Activated CD8-positive, alpha-beta memory T cell treated with anti-CD3 and anti-CD28 coated beads, Interleukin-2, amount 50 U/mL, for 24 hours (primary cell): Measurements from ENCODE around the gene RTN4RL2.

ENCODE experiments used
- DNase-seq: peaks from one replicate; pipeline ENCODE4 v3.0.0-alpha.2; 2020; ENCODE audit errors: extremely low read depth

Gene RTN4RL2

DNA sequence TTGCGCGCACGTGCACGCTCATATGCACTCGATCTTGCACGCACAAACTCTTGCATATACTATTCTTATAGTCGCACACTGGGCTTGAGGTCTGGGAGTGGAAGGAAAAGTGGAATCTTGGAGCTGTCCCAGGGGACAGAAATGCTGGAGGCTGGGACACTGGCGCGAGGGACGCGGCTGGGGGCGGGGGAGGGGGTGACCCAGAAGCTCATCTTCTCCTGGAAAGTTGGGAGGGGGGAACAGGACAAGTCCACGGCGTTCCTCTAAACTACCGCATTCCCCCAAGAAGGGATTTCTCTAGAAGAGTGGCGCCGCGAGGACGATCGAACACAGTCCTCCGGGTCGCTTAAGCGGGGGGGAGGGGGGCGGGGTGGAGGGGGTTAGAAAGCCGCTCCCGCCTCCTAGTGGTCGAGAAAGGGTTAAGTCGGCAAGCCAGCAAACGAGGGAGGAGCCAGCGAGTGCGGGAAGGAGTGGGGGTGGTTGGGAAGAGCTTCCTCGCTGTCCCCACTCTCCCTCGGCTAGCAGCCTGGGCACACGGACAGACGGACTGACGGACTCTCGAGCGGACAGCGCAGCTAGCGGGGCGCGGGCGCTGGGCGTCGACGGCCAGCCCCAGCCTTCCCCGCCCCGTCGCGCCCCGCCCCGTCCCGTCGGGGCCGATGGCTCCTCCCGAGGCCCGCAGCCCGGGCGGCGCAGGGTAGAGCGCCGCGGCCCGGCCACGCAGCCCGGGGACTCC, at the start of gene RTN4RL2:
TSS of gene RTN4RL2 (plus strand) at position 507 of the 736 bp plus-strand sequence. CDS start 338 bp downstream, outside the sequence.
- no peak for DNase-seq

DNA sequence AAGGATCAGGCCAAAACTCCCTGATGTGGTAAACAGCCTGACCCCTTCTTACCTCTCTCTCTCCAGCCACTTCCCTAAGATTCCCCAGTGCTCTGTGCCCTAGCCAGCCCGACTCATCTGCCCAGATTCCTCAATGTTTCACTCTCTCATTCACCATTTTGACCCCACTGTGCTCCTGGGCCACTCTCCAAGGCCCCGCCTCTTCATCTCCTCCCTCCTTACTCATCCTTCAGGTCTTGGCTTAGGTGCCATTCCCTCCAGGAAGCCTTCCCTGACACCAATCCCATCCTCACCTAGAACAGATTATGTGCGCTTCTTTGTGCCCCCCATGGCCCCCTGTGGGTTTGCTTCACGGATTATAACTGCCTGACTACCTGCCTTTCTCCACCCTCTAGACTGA, 46.6 kb upstream of the RTN4RL2 start:
- no peak for DNase-seq

DNA sequence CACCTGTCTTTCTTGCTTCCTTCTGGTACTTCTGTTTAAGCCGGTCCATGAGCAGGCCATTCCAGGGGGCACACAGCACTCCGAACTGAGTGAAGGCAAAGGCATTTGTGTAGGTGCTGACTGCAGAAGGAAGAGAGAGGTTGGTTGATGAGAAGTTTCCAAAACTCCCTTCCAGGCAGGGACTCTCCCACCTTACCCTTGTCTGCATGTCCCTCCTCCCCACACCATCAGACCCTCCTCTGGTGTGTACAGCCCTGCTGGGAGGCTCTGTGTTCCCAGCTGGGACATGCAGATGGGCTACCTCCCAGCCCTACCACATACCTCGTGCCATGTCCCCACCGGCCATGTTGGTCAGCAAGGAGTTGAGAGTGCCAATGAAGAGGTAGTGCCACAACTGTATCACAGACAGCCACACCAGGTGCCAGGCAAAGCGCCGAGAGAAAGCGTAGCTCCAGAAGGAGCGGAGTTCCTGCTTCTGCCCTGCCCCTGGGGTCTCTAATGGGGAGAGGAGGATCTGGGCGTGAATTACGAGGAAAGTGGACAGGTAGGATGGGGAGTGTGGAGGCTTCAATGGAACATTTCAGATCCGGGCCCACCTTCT, 45.6 kb upstream of the RTN4RL2 start:
- no peak for DNase-seq

GRCh38 chr11:57416436-57416835, 43.9 kb upstream of the RTN4RL2 start:
- no peak for DNase-seq

- no peak for DNase-seq
Observed at GRCh38 chr11:57417056-57417455, 43.3 kb upstream of the RTN4RL2 start.

DNA sequence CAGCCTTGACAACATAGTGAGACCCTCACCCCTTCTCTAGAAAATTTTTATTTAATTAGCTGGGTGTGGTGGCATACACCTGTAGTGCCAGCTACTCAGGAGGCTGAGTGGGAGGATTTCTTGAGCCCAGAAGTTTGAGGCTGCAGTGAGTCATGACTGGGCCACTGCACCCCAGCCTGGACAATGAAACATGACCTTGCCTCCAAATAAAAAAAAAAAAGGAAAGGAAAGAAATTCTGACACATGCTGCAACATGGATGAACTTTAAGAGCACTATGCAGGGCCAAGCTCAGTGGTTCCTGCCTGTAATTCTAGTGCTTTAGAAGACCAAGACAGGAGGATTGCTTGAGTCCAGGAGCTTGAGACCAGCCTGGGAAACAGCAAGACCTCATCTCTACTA, 42.2 kb upstream of the RTN4RL2 start:
- DNase-seq = no peak

- no peak for DNase-seq
Observed at GRCh38 chr11:57419146-57419545, 41.2 kb upstream of the RTN4RL2 start.

DNA sequence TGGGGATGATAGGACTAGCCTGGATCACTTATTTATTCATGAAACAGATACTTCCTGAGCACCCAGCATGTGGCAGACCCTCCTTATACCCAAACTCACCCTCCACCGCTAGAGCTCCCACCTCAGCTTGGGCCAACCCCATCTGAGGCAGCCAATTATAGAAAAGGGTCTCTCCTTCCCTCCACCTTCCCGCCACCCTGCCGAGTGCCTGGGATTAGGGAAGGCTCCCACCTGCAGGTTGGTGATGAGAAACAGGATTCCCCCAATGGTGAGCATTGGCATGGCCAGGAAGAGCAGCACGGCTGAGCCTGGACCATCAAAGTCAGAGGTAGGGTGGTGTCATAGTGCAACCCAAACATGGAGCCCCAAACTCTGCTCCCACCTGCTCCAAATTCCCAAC, 39.3 kb upstream of the RTN4RL2 start:
- DNase-seq = no peak

GRCh38 chr11:57421805-57422204, 38.5 kb upstream of the RTN4RL2 start:
- DNase-seq = no peak

DNA sequence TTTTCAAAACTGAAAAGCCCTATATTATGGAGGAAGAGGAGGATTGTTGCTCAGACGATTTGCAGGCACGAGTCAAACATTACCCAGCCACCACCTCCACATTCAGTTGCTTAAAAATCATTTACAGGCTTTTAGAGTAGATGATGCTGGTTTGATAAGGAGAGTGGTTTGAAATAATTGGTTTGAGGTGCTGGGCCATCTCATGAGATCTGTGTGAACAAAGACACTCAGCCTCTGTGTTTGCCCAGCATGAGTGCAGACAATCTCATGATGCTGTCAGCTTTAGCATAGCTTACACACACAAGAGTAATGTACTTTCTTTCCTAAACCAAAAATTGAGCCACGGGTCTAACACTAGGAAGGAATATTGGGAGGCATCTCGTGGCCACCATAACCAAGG, 37.7 kb upstream of the RTN4RL2 start:
- no peak for DNase-seq

- DNase-seq = no peak
Observed at GRCh38 chr11:57424137-57424791, 36.1 kb upstream of the RTN4RL2 start.

GRCh38 chr11:57424792-57425564, 35.4 kb upstream of the RTN4RL2 start:
- DNase-seq = peak; percentile 80

- no peak for DNase-seq
Observed at GRCh38 chr11:57425565-57426438, 34.5 kb upstream of the RTN4RL2 start.

- DNase-seq = no peak
Observed at GRCh38 chr11:57426439-57426928, 33.8 kb upstream of the RTN4RL2 start.

DNA sequence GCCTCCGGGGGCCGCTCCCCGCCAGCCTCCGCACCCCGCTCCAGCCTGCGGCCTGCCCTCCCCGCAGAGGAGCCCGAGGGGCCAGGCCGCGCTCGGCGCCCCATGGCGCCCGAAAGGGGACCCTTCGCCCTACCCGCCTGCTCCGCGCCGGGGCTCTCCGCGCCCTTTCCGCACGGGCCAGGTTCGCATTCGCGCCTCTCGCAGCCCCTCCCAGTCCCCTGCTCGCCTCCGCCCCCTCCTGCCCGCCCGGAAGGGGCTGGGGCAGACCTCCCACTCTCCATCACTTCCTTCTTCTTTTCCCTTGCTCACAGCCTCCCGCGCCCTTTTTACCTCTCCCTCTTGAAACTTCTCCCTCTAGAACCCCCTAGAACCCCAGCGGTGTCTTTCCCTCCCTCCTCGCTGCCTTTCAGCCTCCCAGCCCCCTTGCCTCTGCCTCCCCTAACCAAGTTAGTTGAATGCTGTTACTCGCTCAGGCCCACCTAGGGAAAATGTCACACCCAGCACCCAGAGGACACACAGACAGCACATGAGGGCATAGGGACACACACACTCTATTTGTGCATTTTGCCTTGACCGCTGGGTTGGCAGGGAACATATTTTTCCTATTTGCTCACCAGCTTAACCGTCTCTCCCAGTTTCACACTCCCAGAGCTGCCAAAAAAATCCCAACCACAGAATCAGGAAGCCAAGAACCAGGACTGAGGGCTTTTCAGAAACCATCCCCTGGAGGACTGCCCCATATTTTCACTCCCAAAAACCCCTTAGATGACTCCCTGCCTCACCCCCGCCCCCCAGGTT, 33.2 kb upstream of the RTN4RL2 start, which contains the start of gene SLC43A3:
TSS of gene SLC43A3 (minus strand) at position 193 of the 798 bp plus-strand sequence. CDS start 949 bp downstream, outside the sequence.
- DNase-seq = peak; percentile 56

DNA sequence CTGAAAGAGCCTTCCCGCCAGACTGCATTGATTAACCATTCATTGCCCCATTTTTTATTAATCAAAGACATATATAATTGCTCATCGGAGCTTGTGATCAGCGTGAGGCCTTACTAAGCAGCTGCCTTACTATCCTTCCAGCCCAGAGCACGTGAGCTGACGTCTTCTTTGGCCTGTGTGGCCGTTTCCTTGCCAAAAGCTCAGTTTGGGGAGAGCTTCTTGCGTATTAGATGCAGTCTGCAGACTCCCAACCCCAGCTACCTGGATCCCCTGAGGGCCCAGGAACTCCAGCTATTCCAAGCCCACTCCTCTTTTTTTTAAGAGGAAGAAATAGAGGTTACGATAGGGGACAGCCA, 32.6 kb upstream of the RTN4RL2 start:
- no peak for DNase-seq

DNA sequence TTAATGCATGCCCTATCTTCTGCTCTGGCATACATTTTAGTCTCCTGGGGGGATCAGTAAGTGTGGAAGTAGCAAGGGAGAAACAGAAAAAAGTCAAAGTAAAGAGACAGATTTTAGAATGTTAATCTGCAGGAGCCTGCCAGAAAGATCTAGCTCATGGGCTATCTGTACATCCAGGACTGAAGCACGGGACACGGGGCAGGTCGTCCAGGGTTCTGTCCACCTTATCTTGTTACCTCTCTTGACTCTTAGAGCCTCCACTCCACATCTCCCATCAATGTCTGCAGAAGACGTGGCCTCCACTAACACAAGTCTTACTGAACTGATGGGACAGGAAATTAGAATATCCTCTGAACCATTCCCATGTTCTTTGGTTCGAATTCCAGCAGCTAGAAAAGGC, 31.7 kb upstream of the RTN4RL2 start:
- DNase-seq = no peak

DNA sequence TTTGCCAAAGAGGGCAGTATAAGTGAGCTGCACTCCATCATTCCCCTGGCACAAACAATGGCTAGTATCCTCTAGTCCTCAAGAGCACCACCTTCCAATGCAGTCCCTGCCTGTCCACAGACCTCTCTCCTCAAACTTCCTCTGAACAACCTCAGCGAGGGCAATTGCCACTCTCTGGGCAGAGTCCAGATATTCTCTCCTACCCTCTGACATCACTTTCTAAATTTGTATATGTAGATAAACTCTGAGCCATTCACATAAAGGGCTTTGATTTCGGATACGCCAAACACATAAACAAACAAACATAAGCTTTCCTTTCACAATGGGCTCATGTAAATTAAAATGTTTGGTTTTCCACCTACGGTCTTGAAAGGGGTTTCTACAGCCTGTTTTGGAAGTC, 30.4 kb upstream of the RTN4RL2 start:
- no peak for DNase-seq

DNA sequence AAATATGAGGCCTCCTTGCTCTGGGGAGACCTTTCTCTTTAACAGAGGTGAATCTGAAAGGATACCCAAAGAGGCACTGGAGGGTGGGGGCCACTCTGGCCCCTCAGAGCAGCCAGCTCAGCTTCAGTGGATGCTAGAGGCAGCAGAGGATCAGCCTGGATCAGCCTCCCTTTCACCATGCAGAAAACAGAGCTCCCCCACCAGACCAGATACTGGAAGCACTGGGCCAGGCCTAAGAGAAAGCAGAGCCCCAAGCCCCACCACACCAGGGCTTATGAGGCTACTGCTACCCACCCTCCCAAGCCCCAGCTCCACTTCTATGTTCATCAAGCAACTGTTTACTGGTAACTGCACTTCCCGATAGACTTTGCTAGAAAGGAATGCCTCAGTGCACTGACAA, 29.4 kb upstream of the RTN4RL2 start:
- DNase-seq = no peak

DNA sequence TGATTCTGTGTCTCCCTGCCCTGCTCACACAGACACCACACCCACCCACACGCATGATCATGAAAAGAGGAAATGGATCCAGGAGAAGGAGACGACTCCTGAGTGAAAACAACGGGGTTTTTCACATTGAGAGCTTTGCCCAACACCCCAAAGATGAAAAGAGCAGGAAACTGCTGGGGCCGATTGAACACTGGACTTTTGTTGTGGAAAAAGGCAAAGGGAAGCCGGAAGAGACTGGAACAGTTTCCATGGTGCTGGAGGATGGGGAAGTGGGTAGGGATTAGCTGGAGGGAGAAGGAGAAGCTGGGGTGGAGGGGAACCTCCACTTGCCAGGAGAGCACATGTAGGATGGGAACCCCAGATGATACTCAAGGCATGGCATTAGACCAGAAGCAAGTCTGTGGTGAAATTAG, 28.2 kb upstream of the RTN4RL2 start:
- DNase-seq = no peak
